Activated B cell treated with CpG ODN at 0.5 μM for 24 hours (primary cell): ENCODE results near the gene PCNX1. TPM values are rescaled to one million over a fixed set of nuclear protein-coding genes. Genes with fewer than 3 reads are reported as not detected.

ENCODE experiments used
- ATAC-seq: fragments of 200-7000 bp; cut with Tn5 transposase; one replicate; pipeline ENCODE4 v1.10.0; 2021; ENCODE audit warnings: low read depth, mild to moderate bottlenecking, moderate library complexity
- CTCF ChIA-PET: fragments of 350-600 bp; sonication (Branson Sonifier 250); formaldehyde crosslinking; loops from one replicate; lab custom pipeline; 2021; ENCODE audit warnings: antibody characterized with exemption; lab: Charles Lee
- POLR2A ChIA-PET: fragments of 350-600 bp; sonication (Branson Sonifier 250); formaldehyde crosslinking; loops from one replicate; lab custom pipeline; 2021; ENCODE audit warnings: antibody characterized with exemption; lab: Charles Lee
- DNase-seq: peaks from one replicate; pipeline ENCODE4 v3.0.0; 2022
- H3K27ac Mint-ChIP-seq: one replicate; pipeline ENCODE4 v1.8.0; 2020; ENCODE audit warnings: mixed read lengths
- H3K27me3 Mint-ChIP-seq: one replicate; pipeline ENCODE4 v1.8.0; 2021; ENCODE audit warnings: mixed read lengths
- H3K36me3 Mint-ChIP-seq: one replicate; pipeline ENCODE4 v1.8.0; 2021; ENCODE audit warnings: low read depth, mixed read lengths
- H3K4me1 Mint-ChIP-seq: one replicate; pipeline ENCODE4 v1.8.0; 2021; ENCODE audit warnings: mixed read lengths
- H3K4me3 Mint-ChIP-seq: one replicate; pipeline ENCODE4 v1.8.0; 2020; ENCODE audit warnings: mild to moderate bottlenecking, mixed read lengths
- H3K9me3 Mint-ChIP-seq: one replicate; pipeline ENCODE4 v1.8.0; 2020; ENCODE audit warnings: mixed read lengths
- intact Hi-C: fragments of 100-400 bp; cut with micrococcal nuclease; formaldehyde crosslinking; loops from one replicate; pipeline ENCODE4 v1.15.1; 2024
- total RNA-seq: library from RNA; stranded (reverse); gene quantifications from 2 replicates; pipeline ENCODE4 v1.2.3, GENCODE V29; 2022
- TF ChIP-seq, protein P1 (sequence below): fragments of 200-600 bp; IDR thresholded peaks from one replicate; pipeline ENCODE4 v1.8.0; 2022; ENCODE audit warnings: antibody characterized with exemption, mild to moderate bottlenecking

The PCNX1 gene
- total RNA-seq, 1 donor from 2014 or later = 64.7 TPM

GRCh38 chr14:71163050-71163841, 256.0 kb downstream of the PCNX1 start:
- ATAC-seq (no peak), DNase-seq (no peak)
- Mint-ChIP-seq H3K36me3 (no peaks in the 10 kb centered on the region), H3K9me3 (peaks cover 9% of the 10 kb centered on the region), H3K4me1 (peaks cover 3% of the 10 kb centered on the region), H3K4me3 (no peak overlapping the region), H3K27ac (no peak overlapping the region), H3K27me3 (peaks cover 1% of the 10 kb centered on the region)
- intact Hi-C loops = no loop called here
- TF ChIP-seq, protein P1, sequence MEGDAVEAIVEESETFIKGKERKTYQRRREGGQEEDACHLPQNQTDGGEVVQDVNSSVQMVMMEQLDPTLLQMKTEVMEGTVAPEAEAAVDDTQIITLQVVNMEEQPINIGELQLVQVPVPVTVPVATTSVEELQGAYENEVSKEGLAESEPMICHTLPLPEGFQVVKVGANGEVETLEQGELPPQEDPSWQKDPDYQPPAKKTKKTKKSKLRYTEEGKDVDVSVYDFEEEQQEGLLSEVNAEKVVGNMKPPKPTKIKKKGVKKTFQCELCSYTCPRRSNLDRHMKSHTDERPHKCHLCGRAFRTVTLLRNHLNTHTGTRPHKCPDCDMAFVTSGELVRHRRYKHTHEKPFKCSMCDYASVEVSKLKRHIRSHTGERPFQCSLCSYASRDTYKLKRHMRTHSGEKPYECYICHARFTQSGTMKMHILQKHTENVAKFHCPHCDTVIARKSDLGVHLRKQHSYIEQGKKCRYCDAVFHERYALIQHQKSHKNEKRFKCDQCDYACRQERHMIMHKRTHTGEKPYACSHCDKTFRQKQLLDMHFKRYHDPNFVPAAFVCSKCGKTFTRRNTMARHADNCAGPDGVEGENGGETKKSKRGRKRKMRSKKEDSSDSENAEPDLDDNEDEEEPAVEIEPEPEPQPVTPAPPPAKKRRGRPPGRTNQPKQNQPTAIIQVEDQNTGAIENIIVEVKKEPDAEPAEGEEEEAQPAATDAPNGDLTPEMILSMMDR = no peak
- POLR2A ChIA-PET = no interaction called here
- CTCF ChIA-PET = no interaction called here

DNA sequence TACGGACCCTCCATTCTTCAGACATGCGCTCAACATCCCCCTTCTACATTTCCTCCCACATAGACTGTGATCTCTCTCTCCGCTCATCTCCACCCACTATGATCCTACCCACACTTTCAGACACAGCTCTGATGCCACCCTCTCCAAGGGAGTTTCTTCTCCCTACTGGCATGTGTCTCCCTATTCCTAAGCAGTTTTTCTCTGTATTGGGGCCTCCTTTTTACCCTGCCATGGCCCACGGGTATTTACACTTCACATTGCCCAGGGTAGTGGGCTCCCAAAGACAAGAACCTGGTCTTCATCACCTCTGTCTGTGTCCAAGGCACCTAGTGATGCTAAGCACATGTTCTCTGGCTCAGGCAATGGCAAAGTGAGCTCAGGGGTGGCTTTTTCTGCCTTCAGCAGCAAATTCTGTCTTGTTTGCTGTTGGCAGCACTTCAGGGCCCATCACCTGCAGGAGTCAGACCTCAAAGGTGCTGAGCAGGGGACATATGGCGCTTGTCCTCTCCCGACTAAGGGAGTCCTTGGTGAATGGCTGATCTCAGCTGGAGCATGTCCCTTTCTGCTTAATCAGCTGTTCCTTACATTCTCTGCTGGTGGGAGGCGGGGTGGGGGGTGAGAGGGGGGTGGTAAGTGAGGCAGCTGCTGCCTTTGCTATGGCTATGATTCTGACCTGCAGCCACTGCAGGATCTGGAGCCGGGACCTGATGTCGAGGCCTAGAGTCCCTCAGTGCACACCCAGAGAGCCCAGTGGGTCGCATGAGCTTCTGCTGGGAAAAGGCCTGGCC, 256.8 kb downstream of the PCNX1 start:
- peaks cover 9% of the 10 kb centered on the region for H3K9me3 Mint-ChIP-seq
- H3K4me1 Mint-ChIP-seq = peaks cover 10% of the 10 kb centered on the region
- POLR2A ChIA-PET = no interaction called here
- TF ChIP-seq, protein P1 = no peak
- DNase-seq (no peak), ATAC-seq (no peak)
- no peak overlapping the region for H3K27ac Mint-ChIP-seq
- H3K27me3 Mint-ChIP-seq = peaks cover 4% of the 10 kb centered on the region
- H3K36me3 Mint-ChIP-seq = no peaks in the 10 kb centered on the region
- intact Hi-C loops = no loop called here
- CTCF ChIA-PET = interaction anchor here (1.0 kb wide), 1 partner anchor 240 kb away, joined by 3 read pairs; no protein-coding TSS in a partner anchor
- no peak overlapping the region for H3K4me3 Mint-ChIP-seq

Other genes with a start within 250 kb of the PCNX1 start
- 9.0 and 10.1 TPM in 2 replicates for gene MAP3K9, start 97.9 kb upstream of the PCNX1 start, total RNA-seq